Measurements from ENCODE around the gene CA10.

Gene CA10

GRCh38 chr17:52158450-52159042, at the start of gene CA10:
TSS of gene CA10 (minus strand) at chr17:52158714.
- no peak for TF ChIP-seq CTCF (IDR thresholded peaks at IDR 0.05; ENCODE audit: insufficient read depth, low read length, poor library complexity, severe bottlenecking)
- no peaks in the 10 kb centered on the region for H3K27me3 ChIP-seq (replicated peaks; ENCODE audit: control insufficient read depth, insufficient read depth, low read length)
- H3K4me3 ChIP-seq (replicated peaks; ENCODE audit: low read depth, low read length): no peak within 1 kb of the TSS
- no peak for DNase-seq (ENCODE audit: extremely low read depth, insufficient read length)
- H3K36me3 ChIP-seq (ENCODE audit: control insufficient read depth, insufficient read depth, low read length): no peaks in the 10 kb centered on the region

- H3K36me3 ChIP-seq (ENCODE audit: control insufficient read depth, insufficient read depth, low read length): no peaks in the 10 kb centered on the region
- no peak for DNase-seq (ENCODE audit: extremely low read depth, insufficient read length)
- no peak for TF ChIP-seq CTCF (IDR thresholded peaks at IDR 0.05; ENCODE audit: insufficient read depth, low read length, poor library complexity, severe bottlenecking)
- no peak overlapping the region for H3K4me3 ChIP-seq (replicated peaks; ENCODE audit: low read depth, low read length)
- no peaks in the 10 kb centered on the region for H3K27me3 ChIP-seq (replicated peaks; ENCODE audit: control insufficient read depth, insufficient read depth, low read length)
Observed at GRCh38 chr17:52207796-52208195, 49.3 kb upstream of the CA10 start.

GRCh38 chr17:52202520-52203080, 44.1 kb upstream of the CA10 start:
- DNase-seq (ENCODE audit: extremely low read depth, insufficient read length): no peak

GRCh38 chr17:52201767-52202519, 43.4 kb upstream of the CA10 start:
- no peak for DNase-seq (ENCODE audit: extremely low read depth, insufficient read length)
- Histone ChIP-seq H3K27me3 (replicated peaks; ENCODE audit: control insufficient read depth, insufficient read depth, low read length) (no peaks in the 10 kb centered on the region), H3K36me3 (ENCODE audit: control insufficient read depth, insufficient read depth, low read length) (no peaks in the 10 kb centered on the region), H3K4me3 (replicated peaks; ENCODE audit: low read depth, low read length) (no peak overlapping the region)
- TF ChIP-seq CTCF (IDR thresholded peaks at IDR 0.05; ENCODE audit: insufficient read depth, low read length, poor library complexity, severe bottlenecking): no peak

More at GRCh38 chr17:52202520-52203080, 44.1 kb upstream of the CA10 start:
- H3K36me3 ChIP-seq (ENCODE audit: control insufficient read depth, insufficient read depth, low read length): no peaks in the 10 kb centered on the region
- no peak overlapping the region for H3K4me3 ChIP-seq (replicated peaks; ENCODE audit: low read depth, low read length)
- H3K27me3 ChIP-seq (replicated peaks; ENCODE audit: control insufficient read depth, insufficient read depth, low read length): no peaks in the 10 kb centered on the region
- no peak for TF ChIP-seq CTCF (IDR thresholded peaks at IDR 0.05; ENCODE audit: insufficient read depth, low read length, poor library complexity, severe bottlenecking)

GRCh38 chr17:52191491-52191890, 33.0 kb upstream of the CA10 start:
- no peak for TF ChIP-seq CTCF (IDR thresholded peaks at IDR 0.05; ENCODE audit: insufficient read depth, low read length, poor library complexity, severe bottlenecking)
- DNase-seq (ENCODE audit: extremely low read depth, insufficient read length): no peak
- H3K27me3 ChIP-seq (replicated peaks; ENCODE audit: control insufficient read depth, insufficient read depth, low read length): no peaks in the 10 kb centered on the region
- no peak overlapping the region for H3K4me3 ChIP-seq (replicated peaks; ENCODE audit: low read depth, low read length)
- H3K36me3 ChIP-seq (ENCODE audit: control insufficient read depth, insufficient read depth, low read length): no peaks in the 10 kb centered on the region
